NCI-H524 (cell line): ENCODE measurements around the gene SLC25A42.
"Not testable (repeated sequence)": the region's sequence is repeated elsewhere in the genome, so short reads cannot be mapped to it uniquely, and the experiment has no call there.

ENCODE experiments used
- DNase-seq, 2 experiments: peaks; one replicate each; lab custom pipeline; 2025; lab: John Stamatoyannopoulos, UW

SLC25A42 gene

GRCh38 chr19:19068659-19069654, 5.2 kb downstream of the SLC25A42 start:
- DNase-seq = no peak

- no peak for DNase-seq
These were observed 8.1 kb downstream of the SLC25A42 start for GRCh38 chr19:19071897-19072296.

- no peak for DNase-seq
These were observed 10.5 kb downstream of the SLC25A42 start for GRCh38 chr19:19074196-19074882.

- DNase-seq = no peak
These were observed 11.3 kb downstream of the SLC25A42 start for GRCh38 chr19:19075126-19075525.

- DNase-seq = no peak
These were observed 12.7 kb downstream of the SLC25A42 start for GRCh38 chr19:19076476-19076875.

GRCh38 chr19:19077103-19077502, 13.3 kb downstream of the SLC25A42 start:
- no peak for DNase-seq

- no peak for DNase-seq
These were observed 15.0 kb downstream of the SLC25A42 start for GRCh38 chr19:19078801-19079200.

GRCh38 chr19:19079571-19079970, 15.8 kb downstream of the SLC25A42 start:
- no peak for DNase-seq

GRCh38 chr19:19081642-19082151, 17.9 kb downstream of the SLC25A42 start:
- DNase-seq = no peak

GRCh38 chr19:19083413-19084178, 19.8 kb downstream of the SLC25A42 start:
- no peak for DNase-seq

- no peak for DNase-seq
These were observed 23.9 kb downstream of the SLC25A42 start for GRCh38 chr19:19087676-19088075.

- DNase-seq = no peak
These were observed 30.7 kb downstream of the SLC25A42 start for GRCh38 chr19:19094513-19094912.

- DNase-seq = no peak
These were observed 31.9 kb downstream of the SLC25A42 start for GRCh38 chr19:19095691-19096090.

GRCh38 chr19:19096641-19097627, 33.1 kb downstream of the SLC25A42 start:
- no peak for DNase-seq

GRCh38 chr19:19098084-19098702, 34.4 kb downstream of the SLC25A42 start:
- no peak for DNase-seq

GRCh38 chr19:19098703-19099632, 35.2 kb downstream of the SLC25A42 start:
- DNase-seq = no peak

GRCh38 chr19:19101540-19101939, 37.7 kb downstream of the SLC25A42 start:
- DNase-seq = no peak

GRCh38 chr19:19102566-19102965, 38.8 kb downstream of the SLC25A42 start:
- not testable (repeated sequence) for DNase-seq

GRCh38 chr19:19103167-19103566, 39.4 kb downstream of the SLC25A42 start:
- DNase-seq = no peak
